K562 (cell line): ENCODE measurements around the gene MYO1A. TPM values are rescaled to one million over a fixed set of nuclear protein-coding genes. Genes with fewer than 3 reads are reported as not detected.

Source experiments
- ARID1B ChIP-seq: fragments of 450-650 bp; IDR thresholded peaks from 2 replicates; pipeline ENCODE4 v1.6.1; 2016; ENCODE audit warnings: antibody characterized with exemption, mild to moderate bottlenecking, inconsistent platforms
- ARID2 ChIP-seq: fragments of 450-650 bp; IDR thresholded peaks from 2 replicates; pipeline ENCODE4 v1.6.1; 2017; ENCODE audit warnings: antibody characterized with exemption, mild to moderate bottlenecking
- CCAR2 ChIP-seq: fragments of 200-400 bp; formaldehyde crosslinking; IDR thresholded peaks from 2 replicates; pipeline ENCODE4 v1.6.1; 2017; ENCODE audit warnings: mild to moderate bottlenecking, low read depth, low read length
- CREB3L1 ChIP-seq: fragments of 450-650 bp; IDR thresholded peaks from 2 replicates; pipeline ENCODE4 v1.6.1; 2014; ENCODE audit warnings: low read depth, mild to moderate bottlenecking, moderate library complexity, borderline replicate concordance
- CREM ChIP-seq: IDR thresholded peaks from 2 replicates; pipeline ENCODE4 v1.6.1; 2014; ENCODE audit warnings: antibody characterized with exemption, low read depth
- CXXC5 ChIP-seq: fragments of 250-450 bp; sonication (Bioruptor Pico); IDR thresholded peaks from 2 replicates; pipeline ENCODE4 v1.8.0; 2022; ENCODE audit warnings: inconsistent platforms, mild to moderate bottlenecking, moderate library complexity
- MNT ChIP-seq, 2 experiments: fragments of 450-650 bp; conservative IDR thresholded peaks; 2 replicates each; pipeline ENCODE4 v1.6.1; 2017; ENCODE audit warnings: mild to moderate bottlenecking in 2 of 2, moderate library complexity in 2 of 2
- MTA1 ChIP-seq: fragments of 450-650 bp; IDR thresholded peaks from 2 replicates; pipeline ENCODE4 v1.6.1; 2017; ENCODE audit warnings: borderline replicate concordance
- PHF21A ChIP-seq: fragments of 450-650 bp; IDR thresholded peaks from 2 replicates; pipeline ENCODE4 v1.6.1; 2017; ENCODE audit warnings: low read depth, borderline replicate concordance
- RFX1 ChIP-seq: fragments of 450-650 bp; IDR thresholded peaks from 2 replicates; pipeline ENCODE4 v1.6.1; 2016; ENCODE audit warnings: mild to moderate bottlenecking, moderate library complexity
- SIN3A ChIP-seq, 2 experiments: fragments of 150-350 bp in 1 of 2; IDR thresholded peaks; 2 replicates each; pipeline ENCODE4 v1.6.1; 2011 to 2016; ENCODE audit warnings: borderline replicate concordance in 2 of 2, low read depth in 2 of 2, low read length in 2 of 2, mild to moderate bottlenecking in 2 of 2, moderate library complexity in 2 of 2; ENCODE audit not compliant: control insufficient read depth in 1 of 2
- SP1 ChIP-seq: sonication (generic); formaldehyde crosslinking; IDR thresholded peaks from 2 replicates; pipeline ENCODE4 v1.8.1; 2022; ENCODE audit warnings: mild to moderate bottlenecking, missing genetic modification reagents
- STAG1 ChIP-seq: sonication (generic); formaldehyde crosslinking; IDR thresholded peaks from 2 replicates; pipeline ENCODE4 v1.5.0; 2020; ENCODE audit warnings: missing genetic modification reagents, borderline replicate concordance
- TEAD4 ChIP-seq, 2 experiments: sonication (generic) in 1 of 2; formaldehyde crosslinking in 1 of 2; IDR thresholded peaks; 2 replicates each; pipeline versions ENCODE4 v1.6.1 to v1.8.0; 2012 to 2022; ENCODE audit warnings: borderline replicate concordance in 1 of 2, inconsistent platforms in 1 of 2, low read length in 1 of 2, mild to moderate bottlenecking in 1 of 2, missing genetic modification reagents in 1 of 2
- TFAP4 ChIP-seq: sonication (generic); formaldehyde crosslinking; IDR thresholded peaks from 2 replicates; pipeline ENCODE4 v1.8.0; 2022; ENCODE audit warnings: missing genetic modification reagents, mild to moderate bottlenecking, moderate library complexity, borderline replicate concordance
- TGIF2 ChIP-seq: sonication (generic); formaldehyde crosslinking; IDR thresholded peaks from 2 replicates; pipeline ENCODE4 v1.8.1; 2022; ENCODE audit warnings: mild to moderate bottlenecking, missing genetic modification reagents, moderate library complexity
- THRAP3 ChIP-seq: fragments of 450-650 bp; IDR thresholded peaks from 2 replicates; pipeline ENCODE4 v1.6.1; 2016; ENCODE audit warnings: mild to moderate bottlenecking, inconsistent platforms, borderline replicate concordance
- U2AF1 ChIP-seq: fragments of 200-400 bp; formaldehyde crosslinking; optimal IDR thresholded peaks from 2 replicates; pipeline ENCODE3; 2017; ENCODE audit warnings: mild to moderate bottlenecking, low read depth, low read length, moderate library complexity
- ZFP30 ChIP-seq: fragments of 250-450 bp; sonication (Bioruptor Pico); IDR thresholded peaks from 2 replicates; pipeline ENCODE4 v1.8.0; 2022; ENCODE audit warnings: moderate library complexity, mild to moderate bottlenecking, inconsistent platforms, borderline replicate concordance
- ZNF224 ChIP-seq: sonication (generic); formaldehyde crosslinking; IDR thresholded peaks from 2 replicates; pipeline ENCODE4 v1.8.0; 2022; ENCODE audit warnings: mild to moderate bottlenecking, missing genetic modification reagents
- ZNF717 ChIP-seq: fragments of 250-450 bp; sonication (Bioruptor Pico); IDR thresholded peaks from 2 replicates; pipeline ENCODE4 v1.5.0; 2021
- polyA plus RNA-seq, 8 experiments: library from polyadenylated mRNA; depleted of rRNA in 4 of 8; stranded (reverse) in 5 of 8; unstranded in 3 of 8; fragments of >200 nt; fragmentation: Nextera tagmentation in 2 of 8; fragmentation: Illumina TruSeq in 1 of 8; extraction: Ambion mirVana in 2 of 8; extraction: Trizol in 1 of 8; gene quantifications; 2 replicates each; pipeline versions ENCODE4 v1.2.1 to v1.2.3, GENCODE V29; 2011 to 2014; ENCODE audit warnings: inconsistent platforms in 1 of 8, missing spikeins in 1 of 8
- total RNA-seq, 7 experiments: library from RNA; depleted of rRNA in 6 of 7; stranded (reverse); fragments of >200 nt in 6 of 7; fragmentation: Illumina TruSeq in 2 of 7; extraction: Trizol in 2 of 7; gene quantifications; 2 replicates each; pipeline versions ENCODE4 v1.2.1 to v1.2.3, GENCODE V29; 2011 to 2021; ENCODE audit warnings: low replicate concordance in 1 of 7
- TF ChIP-seq, protein P1 (sequence below): fragments of 450-650 bp; formaldehyde crosslinking; conservative IDR thresholded peaks from 2 replicates; pipeline ENCODE4 v1.4.0; 2022; ENCODE audit warnings: mild to moderate bottlenecking, missing genetic modification characterization

Gene MYO1A
- total and polyA plus RNA-seq, 9 of the 15 experiments (the other 6 are each of a cell fraction or from before 2014, with no cell fraction given) = 0.03 to 0.29 (median 0.14) TPM; not detected in 2

DNA sequence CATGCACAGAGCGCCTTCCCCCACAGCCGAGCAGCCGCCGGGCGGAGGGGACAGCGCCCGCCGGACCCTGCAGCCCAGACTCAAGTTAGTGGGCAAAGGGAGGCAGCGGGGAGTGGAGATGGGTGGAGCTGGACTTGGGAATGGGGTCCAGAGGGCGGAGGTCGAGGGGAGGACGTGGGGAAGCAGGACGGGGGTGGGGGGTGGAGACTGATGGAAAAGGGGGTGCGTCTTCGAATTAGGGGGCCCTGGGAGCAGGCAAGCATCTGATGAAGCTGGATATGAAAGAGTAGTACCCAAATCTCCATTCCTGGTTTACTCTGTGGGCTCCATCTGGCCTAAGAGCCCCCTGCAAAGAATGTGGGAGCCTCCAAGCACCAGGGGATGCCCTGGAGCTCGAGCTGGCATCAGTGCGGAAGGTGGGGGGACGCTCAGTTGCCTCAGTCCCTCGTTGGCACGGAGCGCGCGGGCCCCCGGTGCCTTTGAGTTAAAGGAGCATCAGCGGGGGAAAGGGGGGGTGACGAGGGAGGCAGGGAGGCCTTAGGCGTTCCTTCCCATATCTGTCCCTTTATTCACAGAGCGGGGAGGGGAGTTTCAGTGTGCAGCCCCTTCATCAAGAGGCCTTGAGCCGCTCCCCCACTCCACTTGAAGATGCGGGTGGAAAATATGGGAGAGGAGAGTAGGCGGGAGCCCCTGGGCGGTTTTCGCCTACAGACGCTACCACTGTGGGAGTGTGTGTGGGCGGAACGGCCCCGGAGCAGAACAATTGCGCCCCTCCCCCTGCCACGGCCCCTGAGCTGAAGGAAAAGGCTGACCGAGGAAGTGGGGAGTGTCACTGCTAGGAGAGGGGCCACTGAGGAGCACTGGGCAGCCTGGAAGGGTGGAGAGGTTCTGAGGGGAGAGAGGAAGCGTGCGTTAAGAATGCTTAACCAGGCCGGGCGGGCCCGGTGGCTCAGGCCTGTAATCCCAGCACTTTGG lies 39.6 kb upstream of the MYO1A start (continued):
- TF ChIP-seq MNT (conservative IDR thresholded peaks at IDR 0.05) = peak; percentile 31 to 61; a peak in 1 of 4 replicates
- peak; percentile 65 for TF ChIP-seq TEAD4 (IDR thresholded peaks at IDR 0.05; ENCODE audit: low read length)
- no peak for TF ChIP-seq TEAD4 (CRISPR knock-in tag; IDR thresholded peaks at IDR 0.05; ENCODE audit: borderline replicate concordance)
- TF ChIP-seq THRAP3 = no peak
- TF ChIP-seq TFAP4 (CRISPR knock-in tag) = peak; percentile 30; the same call in 1 of the 2 replicates
- TF ChIP-seq MTA1 = no peak
- no peak for TF ChIP-seq CREB3L1
- no peak for TF ChIP-seq TGIF2 (CRISPR knock-in tag)
- peak; percentile 61 for TF ChIP-seq CXXC5 (CRISPR knock-in tag)
- no peak for TF ChIP-seq CCAR2
- TF ChIP-seq ARID1B = peak; percentile 17; the same call in 1 of the 2 replicates
- peak; percentile 31; the same call in 1 of the 2 replicates for TF ChIP-seq CREM
- no peak for TF ChIP-seq ARID2
- TF ChIP-seq ZNF717 (CRISPR knock-in tag) = no peak
- TF ChIP-seq SIN3A (IDR thresholded peaks at IDR 0.05; ENCODE audit: borderline replicate concordance in 2 of 2, control insufficient read depth in 1 of 2, low read depth in 2 of 2, low read length in 2 of 2) = peak in 1 of 2 experiments; percentile 29; a peak in 1 of 4 replicates
- TF ChIP-seq ZNF224 (CRISPR knock-in tag) = no peak
- TF ChIP-seq STAG1 = no peak
- TF ChIP-seq RFX1 = no peak
- TF ChIP-seq SP1 (CRISPR knock-in tag) = 0 out of 2 replicates have a peak, but pooled peaks have one; percentile 7
- no peak for TF ChIP-seq ZFP30
- TF ChIP-seq, protein P1, sequence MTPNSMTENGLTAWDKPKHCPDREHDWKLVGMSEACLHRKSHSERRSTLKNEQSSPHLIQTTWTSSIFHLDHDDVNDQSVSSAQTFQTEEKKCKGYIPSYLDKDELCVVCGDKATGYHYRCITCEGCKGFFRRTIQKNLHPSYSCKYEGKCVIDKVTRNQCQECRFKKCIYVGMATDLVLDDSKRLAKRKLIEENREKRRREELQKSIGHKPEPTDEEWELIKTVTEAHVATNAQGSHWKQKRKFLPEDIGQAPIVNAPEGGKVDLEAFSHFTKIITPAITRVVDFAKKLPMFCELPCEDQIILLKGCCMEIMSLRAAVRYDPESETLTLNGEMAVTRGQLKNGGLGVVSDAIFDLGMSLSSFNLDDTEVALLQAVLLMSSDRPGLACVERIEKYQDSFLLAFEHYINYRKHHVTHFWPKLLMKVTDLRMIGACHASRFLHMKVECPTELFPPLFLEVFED (CRISPR knock-in tag) = no peak
- no peak for TF ChIP-seq PHF21A
- TF ChIP-seq U2AF1 = no peak
